SK-N-SH (cell line): Measurements from ENCODE around the gene LIN7C. TPM values are rescaled to one million over a fixed set of nuclear protein-coding genes. Genes with fewer than 3 reads are reported as not detected.

ENCODE experiments used
- CTCF ChIA-PET: fragments of 300-600, 350-600 bp; formaldehyde crosslinking; extraction: SDS; loops from one replicate; lab custom pipeline; 2021; lab: Yijun Ruan, JAX
- POLR2A ChIA-PET: fragments of 350-600 bp; sonication (Branson Sonifier 250); formaldehyde crosslinking; extraction: SDS; loops from one replicate; lab custom pipeline; 2020; ENCODE audit warnings: antibody characterized with exemption, inconsistent platforms; lab: Yijun Ruan, JAX
- DNase-seq: peaks from one replicate; pipeline ENCODE4 v3.0.0; 2012
- H2AFZ ChIP-seq: fragments of 200-600 bp; sonication (generic); 2 replicates; pipeline ENCODE4 v1.8.1; 2016; ENCODE audit warnings: antibody characterized with exemption, mild to moderate bottlenecking, low read depth
- H3F3A ChIP-seq: fragments of 200-600 bp; sonication (generic); replicated peaks from 2 replicates; pipeline ENCODE3; 2016; ENCODE audit warnings: antibody characterized with exemption, mild to moderate bottlenecking; ENCODE audit not compliant: insufficient read depth
- H3K27ac ChIP-seq, 2 experiments: fragments of 200-500 bp in 1 of 2; fragments of 200-600 bp in 1 of 2; sonication (Bioruptor generic) in 1 of 2; sonication (generic), shearing (Covaris generic) in 1 of 2; 2 replicates each; pipeline versions ENCODE4 v1.5.1 to v1.6.1; 2014 to 2016; ENCODE audit warnings: low read depth in 2 of 2, inconsistent platforms in 1 of 2, low read length in 1 of 2, mild to moderate bottlenecking in 1 of 2, mixed read lengths in 1 of 2
- H3K27me3 ChIP-seq: fragments of 200-600 bp; sonication (generic), shearing (Covaris generic); 2 replicates; pipeline ENCODE4 v1.6.1; 2016; ENCODE audit warnings: mixed run types; ENCODE audit not compliant: insufficient read depth
- H3K36me3 ChIP-seq, 2 experiments: fragments of 200-500 bp in 1 of 2; fragments of 200-600 bp in 1 of 2; sonication (Bioruptor generic) in 1 of 2; sonication (generic) in 1 of 2; replicated peaks in 1 of 2; 2 replicates each; pipeline versions ENCODE3 to v1.5.1; 2014 to 2016; ENCODE audit warnings: low read length in 1 of 2, mild to moderate bottlenecking in 1 of 2; ENCODE audit not compliant: insufficient read depth in 2 of 2, control insufficient read depth in 1 of 2
- H3K4me1 ChIP-seq, 2 experiments: fragments of 200-500 bp in 1 of 2; fragments of 200-600 bp in 1 of 2; sonication (Bioruptor generic) in 1 of 2; sonication (generic), shearing (Covaris generic) in 1 of 2; 2 replicates each; pipeline versions ENCODE4 v1.5.1 to v1.6.1; 2014 to 2016; ENCODE audit warnings: low read depth in 1 of 2, low read length in 1 of 2, mixed run types in 1 of 2; ENCODE audit not compliant: insufficient read depth in 2 of 2, control insufficient read depth in 1 of 2
- H3K4me2 ChIP-seq: fragments of 200-600 bp; sonication (generic), shearing (Covaris generic); 2 replicates; pipeline ENCODE4 v1.6.1; 2017; ENCODE audit warnings: mixed run types
- H3K4me3 ChIP-seq, 2 experiments: fragments of 200-500 bp in 1 of 2; fragments of 200-600 bp in 1 of 2; sonication (Bioruptor generic) in 1 of 2; sonication (generic), shearing (Covaris generic) in 1 of 2; 2 replicates each; pipeline versions ENCODE4 v1.5.1 to v1.8.1; 2014 to 2016; ENCODE audit warnings: low read depth in 2 of 2, inconsistent platforms in 1 of 2, low read length in 1 of 2, mild to moderate bottlenecking in 1 of 2, mixed read lengths in 1 of 2, moderate library complexity in 1 of 2
- H3K79me2 ChIP-seq: fragments of 200-600 bp; sonication (generic); 2 replicates; pipeline ENCODE4 v1.8.1; 2017; ENCODE audit warnings: mild to moderate bottlenecking; ENCODE audit not compliant: insufficient read depth
- H3K9ac ChIP-seq: fragments of 200-600 bp; sonication (generic); 2 replicates; pipeline ENCODE4 v1.6.1; 2017; ENCODE audit warnings: mixed run types
- H3K9me2 ChIP-seq: fragments of 200-600 bp; sonication (generic); 2 replicates; pipeline ENCODE4 v1.6.1; 2017; ENCODE audit warnings: mixed run types
- H3K9me3 ChIP-seq: fragments of 200-600 bp; sonication (generic); 2 replicates; pipeline ENCODE4 v1.6.1; 2017; ENCODE audit warnings: mixed run types, mild to moderate bottlenecking, moderate library complexity
- H4K20me1 ChIP-seq: fragments of 200-600 bp; sonication (generic); 2 replicates; pipeline ENCODE4 v1.6.1; 2017; ENCODE audit warnings: mild to moderate bottlenecking, mixed run types; ENCODE audit not compliant: insufficient read depth
- CHD2 ChIP-seq: fragments of 150-350 bp; IDR thresholded peaks from 2 replicates; pipeline ENCODE4 v1.6.1; 2018; ENCODE audit warnings: low read length; ENCODE audit not compliant: partially characterized antibody
- ELF1 ChIP-seq: IDR thresholded peaks from 2 replicates; pipeline ENCODE4 v1.4.0; 2012
- EP300 ChIP-seq, 2 experiments: IDR thresholded peaks; 2 replicates each; pipeline versions ENCODE4 v1.4.0 to v1.6.1; 2012; ENCODE audit warnings: borderline replicate concordance in 1 of 2, low read depth in 1 of 2, low read length in 1 of 2
- EZH2phosphoT487 ChIP-seq: fragments of 200-600 bp; sonication (generic); IDR thresholded peaks from 2 replicates; pipeline ENCODE4 v1.6.1; 2017; ENCODE audit warnings: low read depth, mixed run types, mild to moderate bottlenecking, antibody characterized with exemption, moderate library complexity, borderline replicate concordance
- FOSL2 ChIP-seq: IDR thresholded peaks from 2 replicates; pipeline ENCODE4 v1.4.0; 2012; ENCODE audit warnings: low read depth, mild to moderate bottlenecking, moderate library complexity, borderline replicate concordance
- FOXJ3 ChIP-seq: sonication (generic); formaldehyde crosslinking; IDR thresholded peaks from 2 replicates; pipeline ENCODE4 v1.5.1; 2020; ENCODE audit warnings: mild to moderate bottlenecking, missing genetic modification reagents
- FOXM1 ChIP-seq: IDR thresholded peaks from 2 replicates; pipeline ENCODE4 v1.4.0; 2012; ENCODE audit warnings: low read depth, mild to moderate bottlenecking
- GATA2 ChIP-seq: sonication (generic); formaldehyde crosslinking; IDR thresholded peaks from 2 replicates; pipeline ENCODE4 v1.5.0; 2020; ENCODE audit warnings: mild to moderate bottlenecking, missing genetic modification reagents
- MEF2A ChIP-seq: IDR thresholded peaks from 2 replicates; pipeline ENCODE4 v1.4.0; 2012; ENCODE audit warnings: low read depth, borderline replicate concordance
- MXI1 ChIP-seq: IDR thresholded peaks from 2 replicates; pipeline ENCODE4 v1.6.1; 2012; ENCODE audit warnings: mild to moderate bottlenecking, low read depth, low read length, improper control_type of control experiment
- NFIC ChIP-seq: IDR thresholded peaks from 2 replicates; pipeline ENCODE4 v1.4.0; 2012; ENCODE audit warnings: borderline replicate concordance
- NRF1 ChIP-seq: IDR thresholded peaks from 2 replicates; pipeline ENCODE4 v1.6.1; 2012; ENCODE audit warnings: low read depth, mild to moderate bottlenecking, low read length
- RAD21 ChIP-seq: IDR thresholded peaks from 2 replicates; pipeline ENCODE4 v1.6.1; 2012; ENCODE audit warnings: mild to moderate bottlenecking, low read length
- RCOR1 ChIP-seq: fragments of 150-350 bp; IDR thresholded peaks from 2 replicates; pipeline ENCODE4 v1.6.1; 2017; ENCODE audit warnings: antibody characterized with exemption, low read length
- RXRA ChIP-seq: IDR thresholded peaks from 2 replicates; pipeline ENCODE4 v1.4.0; 2012; ENCODE audit warnings: low read depth, mild to moderate bottlenecking, borderline replicate concordance
- SMC3 ChIP-seq: IDR thresholded peaks from 2 replicates; pipeline ENCODE4 v1.6.1; 2012; ENCODE audit warnings: low read depth, low read length, improper control_type of control experiment
- TAF1 ChIP-seq: IDR thresholded peaks from 2 replicates; pipeline ENCODE4 v1.6.1; 2012; ENCODE audit warnings: low read depth, mild to moderate bottlenecking, low read length, moderate library complexity, borderline replicate concordance
- TCF12 ChIP-seq: IDR thresholded peaks from 2 replicates; pipeline ENCODE4 v1.4.0; 2012
- TEAD4 ChIP-seq: IDR thresholded peaks from 2 replicates; pipeline ENCODE4 v1.4.0; 2012; ENCODE audit warnings: mild to moderate bottlenecking, borderline replicate concordance; ENCODE audit not compliant: insufficient read depth
- YY1 ChIP-seq: IDR thresholded peaks from 2 replicates; pipeline ENCODE4 v1.4.0; 2012; ENCODE audit warnings: low read depth, mild to moderate bottlenecking
- WGBS: methylation state at CpG from one replicate; pipeline ENCODE4 v1.1.6; 2017; ENCODE audit warnings: low lambda C conversion rate; 5-methylcytosine and 5-hydroxymethylcytosine counted together
- polyA plus RNA-seq, 3 experiments: library from polyadenylated mRNA; depleted of rRNA; stranded (reverse); fragments of >200 nt; gene quantifications; 2 replicates each; pipeline ENCODE4 v1.2.3, GENCODE V29; 2012
- TF ChIP-seq, protein P1 (sequence below): IDR thresholded peaks from 2 replicates; pipeline ENCODE4 v1.6.1; 2012; ENCODE audit warnings: mild to moderate bottlenecking, low read depth, low read length, moderate library complexity
- TF ChIP-seq, protein P2 (sequence below): fragments of 150-350 bp; IDR thresholded peaks from 2 replicates; pipeline ENCODE4 v1.6.1; 2017; ENCODE audit warnings: antibody characterized with exemption, low read length, low read depth, borderline replicate concordance

The LIN7C gene
- polyA plus RNA-seq, 1 of the 3 experiments (the other 2 are of a cell fraction), result 7.3 TPM

DNA sequence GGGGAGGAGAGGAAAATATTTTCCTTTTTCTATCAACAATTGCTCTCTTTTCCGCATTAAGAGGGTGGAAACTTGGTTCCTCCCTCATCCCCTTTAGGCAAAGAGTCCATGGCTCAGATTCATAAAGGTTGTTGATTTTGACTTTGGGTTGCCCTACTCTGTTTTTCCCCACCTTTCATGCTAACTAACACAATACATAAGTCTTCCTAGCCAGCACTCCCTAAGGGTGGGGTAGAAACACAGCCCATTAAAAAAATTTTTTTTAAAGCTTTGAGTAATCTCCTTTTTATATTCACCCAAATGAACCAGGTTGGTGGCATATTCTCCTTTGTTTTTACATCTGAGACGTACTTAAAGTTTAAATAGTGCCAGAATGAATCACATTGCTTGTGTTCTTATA is 20.0 kb upstream of the LIN7C start (continued):
- TF ChIP-seq FOXM1 (no peak), FOXJ3 (CRISPR knock-in tag) (no peak)

DNA sequence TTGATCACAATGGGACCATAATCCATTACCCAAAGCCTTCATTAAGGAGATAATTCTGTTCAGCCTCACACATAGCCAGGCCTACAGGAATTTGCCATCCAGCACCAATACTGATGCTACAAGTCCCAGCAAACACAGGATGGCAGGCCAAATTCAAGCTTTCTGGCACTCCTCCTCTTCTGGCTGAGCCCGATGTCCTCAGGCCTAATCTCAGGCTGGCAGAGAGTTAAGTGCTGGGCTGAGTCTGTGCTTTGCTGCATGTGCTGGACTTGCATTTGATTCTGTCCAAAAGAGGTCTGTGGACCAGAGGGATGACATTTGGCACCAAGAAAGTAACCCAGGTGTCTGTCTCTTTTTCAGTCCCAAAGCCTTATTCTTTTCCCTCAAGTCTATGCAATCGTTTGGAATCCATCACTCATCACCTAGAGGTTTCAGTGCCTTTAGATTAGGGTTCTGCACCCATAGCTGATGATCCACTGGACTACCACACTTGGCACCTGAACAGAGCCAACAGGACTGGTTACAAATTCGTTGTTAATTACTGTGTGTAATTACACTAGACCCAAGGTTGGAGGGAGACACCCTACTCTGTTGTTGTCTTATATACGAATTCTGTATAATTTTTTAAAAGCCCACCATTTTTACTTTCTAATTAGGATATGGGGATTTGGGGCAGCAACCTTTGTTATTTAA is 19.4 kb upstream of the LIN7C start:
- H3K9me2 ChIP-seq, result no peaks in the 10 kb centered on the region
- ChIA-PET CTCF (interaction anchor here (1.2 to 1.8 kb wide), 2 partner anchors 12 to 27 kb away, joined by 3 to 4 read pairs; no protein-coding TSS in a partner anchor), POLR2A (no interaction called here)
- 74% methylated on average over 4 of the region's 4 CpGs for WGBS
- no peak overlapping the region for H2AFZ ChIP-seq
- H3K79me2 ChIP-seq, result no peaks in the 10 kb centered on the region
- no peak overlapping the region for H3K9ac ChIP-seq
- no peaks in the 10 kb centered on the region for H3F3A ChIP-seq
- H3K27ac ChIP-seq, result no peak overlapping the region
- no peaks in the 10 kb centered on the region for H4K20me1 ChIP-seq
- no peaks in the 10 kb centered on the region for H3K27me3 ChIP-seq
- no peak for DNase-seq
- H3K9me3 ChIP-seq, result no peaks in the 10 kb centered on the region
- no peaks in the 10 kb centered on the region for H3K36me3 ChIP-seq
- H3K4me3 ChIP-seq, result no peak overlapping the region
- no peaks in the 10 kb centered on the region; a peak in 1 of 4 replicates for H3K4me1 ChIP-seq
- no peak overlapping the region for H3K4me2 ChIP-seq
- TF ChIP-seq FOSL2, result no peak
- no peak for TF ChIP-seq EP300 (IDR thresholded peaks at IDR 0.05; ENCODE audit: borderline replicate concordance in 1 of 2, low read depth in 1 of 2, low read length in 1 of 2)
- TF ChIP-seq MEF2A, result no peak
- no peak for TF ChIP-seq RXRA
- TF ChIP-seq TAF1, result no peak
- no peak for TF ChIP-seq NRF1
- no peak for TF ChIP-seq YY1
- no peak for TF ChIP-seq MXI1
- TF ChIP-seq, all 33 proteins: peak for 0

DNA sequence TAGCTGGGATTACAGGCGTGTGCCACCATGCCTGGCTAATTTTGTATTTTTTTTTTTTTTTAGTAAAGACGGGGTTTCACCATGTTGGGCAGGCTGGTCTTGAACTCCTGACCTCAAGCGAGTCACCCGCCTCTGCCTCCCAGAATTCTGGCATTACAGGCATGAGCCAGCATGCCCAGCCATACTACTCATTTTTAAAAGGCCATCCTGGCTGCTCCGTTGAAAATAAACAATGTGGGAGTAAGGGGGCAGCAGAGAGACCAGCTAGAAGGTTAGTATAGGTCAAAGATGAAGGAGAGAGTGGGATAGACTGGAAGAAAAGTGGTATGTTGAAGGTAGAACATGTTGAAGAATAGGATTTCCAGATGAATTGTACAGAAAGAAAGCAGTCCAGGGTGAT is 17.6 kb upstream of the LIN7C start:
- H3K4me2 ChIP-seq, result no peak overlapping the region
- no peak overlapping the region for H3K9ac ChIP-seq
- H3K27me3 ChIP-seq, result no peaks in the 10 kb centered on the region
- H4K20me1 ChIP-seq, result no peaks in the 10 kb centered on the region
- ChIA-PET CTCF (interaction anchor here (1.1 to 1.5 kb wide), 3 partner anchors 17 to 175 kb away, joined by 3 read pairs; no protein-coding TSS in a partner anchor), POLR2A (no interaction called here)
- H3K9me2 ChIP-seq, result no peaks in the 10 kb centered on the region
- H3K36me3 ChIP-seq, result no peaks in the 10 kb centered on the region
- peak; percentile 6 for DNase-seq
- H2AFZ ChIP-seq, result no peak overlapping the region
- H3K4me3 ChIP-seq, result no peak overlapping the region; a peak in 1 of 4 replicates
- no peak overlapping the region for H3K27ac ChIP-seq
- H3K9me3 ChIP-seq, result no peaks in the 10 kb centered on the region
- WGBS, result 55% methylated on average over 5 of the region's 5 CpGs
- H3K79me2 ChIP-seq, result no peaks in the 10 kb centered on the region
- H3F3A ChIP-seq, result no peaks in the 10 kb centered on the region
- H3K4me1 ChIP-seq, result no peaks in the 10 kb centered on the region; a peak in 1 of 4 replicates
- TF ChIP-seq TEAD4 (no peak), SMC3 (peak; percentile 2; the same call in 1 of the 2 replicates), MEF2A (no peak), TAF1 (no peak), RAD21 (peak; percentile 21; the same call in 1 of the 2 replicates), TCF12 (no peak), RXRA (peak; percentile 40; the same call in 1 of the 2 replicates), CHD2 (no peak), ELF1 (no peak), NRF1 (no peak), YY1 (no peak), RCOR1 (no peak), NFIC (no peak), GATA2 (no peak), EZH2phosphoT487 (no peak)
- TF ChIP-seq, protein P1, sequence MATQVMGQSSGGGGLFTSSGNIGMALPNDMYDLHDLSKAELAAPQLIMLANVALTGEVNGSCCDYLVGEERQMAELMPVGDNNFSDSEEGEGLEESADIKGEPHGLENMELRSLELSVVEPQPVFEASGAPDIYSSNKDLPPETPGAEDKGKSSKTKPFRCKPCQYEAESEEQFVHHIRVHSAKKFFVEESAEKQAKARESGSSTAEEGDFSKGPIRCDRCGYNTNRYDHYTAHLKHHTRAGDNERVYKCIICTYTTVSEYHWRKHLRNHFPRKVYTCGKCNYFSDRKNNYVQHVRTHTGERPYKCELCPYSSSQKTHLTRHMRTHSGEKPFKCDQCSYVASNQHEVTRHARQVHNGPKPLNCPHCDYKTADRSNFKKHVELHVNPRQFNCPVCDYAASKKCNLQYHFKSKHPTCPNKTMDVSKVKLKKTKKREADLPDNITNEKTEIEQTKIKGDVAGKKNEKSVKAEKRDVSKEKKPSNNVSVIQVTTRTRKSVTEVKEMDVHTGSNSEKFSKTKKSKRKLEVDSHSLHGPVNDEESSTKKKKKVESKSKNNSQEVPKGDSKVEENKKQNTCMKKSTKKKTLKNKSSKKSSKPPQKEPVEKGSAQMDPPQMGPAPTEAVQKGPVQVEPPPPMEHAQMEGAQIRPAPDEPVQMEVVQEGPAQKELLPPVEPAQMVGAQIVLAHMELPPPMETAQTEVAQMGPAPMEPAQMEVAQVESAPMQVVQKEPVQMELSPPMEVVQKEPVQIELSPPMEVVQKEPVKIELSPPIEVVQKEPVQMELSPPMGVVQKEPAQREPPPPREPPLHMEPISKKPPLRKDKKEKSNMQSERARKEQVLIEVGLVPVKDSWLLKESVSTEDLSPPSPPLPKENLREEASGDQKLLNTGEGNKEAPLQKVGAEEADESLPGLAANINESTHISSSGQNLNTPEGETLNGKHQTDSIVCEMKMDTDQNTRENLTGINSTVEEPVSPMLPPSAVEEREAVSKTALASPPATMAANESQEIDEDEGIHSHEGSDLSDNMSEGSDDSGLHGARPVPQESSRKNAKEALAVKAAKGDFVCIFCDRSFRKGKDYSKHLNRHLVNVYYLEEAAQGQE, result no peak
- TF ChIP-seq, protein P2, sequence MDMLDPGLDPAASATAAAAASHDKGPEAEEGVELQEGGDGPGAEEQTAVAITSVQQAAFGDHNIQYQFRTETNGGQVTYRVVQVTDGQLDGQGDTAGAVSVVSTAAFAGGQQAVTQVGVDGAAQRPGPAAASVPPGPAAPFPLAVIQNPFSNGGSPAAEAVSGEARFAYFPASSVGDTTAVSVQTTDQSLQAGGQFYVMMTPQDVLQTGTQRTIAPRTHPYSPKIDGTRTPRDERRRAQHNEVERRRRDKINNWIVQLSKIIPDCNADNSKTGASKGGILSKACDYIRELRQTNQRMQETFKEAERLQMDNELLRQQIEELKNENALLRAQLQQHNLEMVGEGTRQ, result no peak
